Measurements from ENCODE around the gene CDC14A.

CDC14A gene

GRCh38 chr1:100535264-100535663, 183.0 kb downstream of the CDC14A start:
- ChIA-PET CTCF (no interaction called here), POLR2A (no interaction called here)
- DNase-seq (ENCODE audit: extremely low spot score) = no peak
- TF ChIP-seq ZNF384 (IDR thresholded peaks at IDR 0.05) (no peak), SUZ12 (IDR thresholded peaks at IDR 0.05) (no peak), PKNOX1 (IDR thresholded peaks at IDR 0.05) (0 out of 2 replicates have a peak, but pooled peaks have one; percentile 20), ARNT (IDR thresholded peaks at IDR 0.05) (no peak), FOXM1 (IDR thresholded peaks at IDR 0.05; ENCODE audit: borderline replicate concordance) (no peak)

GRCh38 chr1:100536031-100536430, 183.7 kb downstream of the CDC14A start:
- DNase-seq (ENCODE audit: extremely low spot score) = no peak
- POLR2A ChIA-PET = no interaction called here
- CTCF ChIA-PET = no interaction called here
- TF ChIP-seq SP1 (IDR thresholded peaks at IDR 0.05) = no peak
- TF ChIP-seq TARDBP (IDR thresholded peaks at IDR 0.05) = no peak
- no peak for TF ChIP-seq CTBP1 (IDR thresholded peaks at IDR 0.05; ENCODE audit: borderline replicate concordance)
- no peak for TF ChIP-seq NFRKB (IDR thresholded peaks at IDR 0.05)
- no peak for TF ChIP-seq SUZ12 (IDR thresholded peaks at IDR 0.05)
- no peak for TF ChIP-seq FOXA1 (IDR thresholded peaks at IDR 0.05)
- TF ChIP-seq L3MBTL2 (conservative IDR thresholded peaks at IDR 0.05) = no peak
- TF ChIP-seq BHLHE40 (IDR thresholded peaks at IDR 0.05; ENCODE audit: borderline replicate concordance) = no peak
- TF ChIP-seq LEF1 (IDR thresholded peaks at IDR 0.05; ENCODE audit: borderline replicate concordance) = no peak
- TF ChIP-seq FOXM1 (IDR thresholded peaks at IDR 0.05; ENCODE audit: borderline replicate concordance) = no peak
- no peak for TF ChIP-seq FOXK2 (IDR thresholded peaks at IDR 0.05)
- TF ChIP-seq ELF4 (IDR thresholded peaks at IDR 0.05) = no peak
- no peak for TF ChIP-seq PKNOX1 (IDR thresholded peaks at IDR 0.05)
- no peak for TF ChIP-seq ZNF384 (IDR thresholded peaks at IDR 0.05)
- no peak for TF ChIP-seq HDGF (IDR thresholded peaks at IDR 0.05; ENCODE audit: borderline replicate concordance)

GRCh38 chr1:100538913-100539835, 186.9 kb downstream of the CDC14A start:
- TF ChIP-seq FOXK2 (IDR thresholded peaks at IDR 0.05) (no peak), L3MBTL2 (conservative IDR thresholded peaks at IDR 0.05) (peak; percentile 86), ZNF384 (IDR thresholded peaks at IDR 0.05) (no peak)
- POLR2A ChIA-PET = no interaction called here
- CTCF ChIA-PET = interaction anchor here (0.7 to 1.1 kb wide), 3 partner anchors 75 to 859 kb away, joined by 3 read pairs; no protein-coding TSS in a partner anchor
- peak; percentile 56 for DNase-seq (ENCODE audit: extremely low spot score)

- ChIA-PET POLR2A (no interaction called here), CTCF (interaction anchor here (0.7 kb wide), 1 partner anchor 860 kb away, joined by 3 read pairs; no protein-coding TSS in a partner anchor)
- DNase-seq (ENCODE audit: extremely low spot score) = no peak
- TF ChIP-seq L3MBTL2 (conservative IDR thresholded peaks at IDR 0.05) (no peak), LEF1 (IDR thresholded peaks at IDR 0.05; ENCODE audit: borderline replicate concordance) (no peak), TARDBP (IDR thresholded peaks at IDR 0.05) (no peak), HDGF (IDR thresholded peaks at IDR 0.05; ENCODE audit: borderline replicate concordance) (no peak), ELF4 (IDR thresholded peaks at IDR 0.05) (no peak), ZNF384 (IDR thresholded peaks at IDR 0.05) (no peak), NFRKB (IDR thresholded peaks at IDR 0.05) (no peak), CTBP1 (IDR thresholded peaks at IDR 0.05; ENCODE audit: borderline replicate concordance) (no peak), FOXK2 (IDR thresholded peaks at IDR 0.05) (no peak), FOXA1 (IDR thresholded peaks at IDR 0.05) (no peak), SP1 (IDR thresholded peaks at IDR 0.05) (no peak), PKNOX1 (IDR thresholded peaks at IDR 0.05) (no peak), FOXM1 (IDR thresholded peaks at IDR 0.05; ENCODE audit: borderline replicate concordance) (no peak), ARNT (IDR thresholded peaks at IDR 0.05) (no peak), BHLHE40 (IDR thresholded peaks at IDR 0.05; ENCODE audit: borderline replicate concordance) (no peak)
Measured at GRCh38 chr1:100539836-100540536, 187.7 kb downstream of the CDC14A start.

- TF ChIP-seq NFRKB (IDR thresholded peaks at IDR 0.05) (no peak), BHLHE40 (IDR thresholded peaks at IDR 0.05; ENCODE audit: borderline replicate concordance) (no peak), FOXK2 (IDR thresholded peaks at IDR 0.05) (no peak), HDGF (IDR thresholded peaks at IDR 0.05; ENCODE audit: borderline replicate concordance) (no peak), ARNT (IDR thresholded peaks at IDR 0.05) (no peak), ELF4 (IDR thresholded peaks at IDR 0.05) (no peak), FOXM1 (IDR thresholded peaks at IDR 0.05; ENCODE audit: borderline replicate concordance) (no peak), SP1 (IDR thresholded peaks at IDR 0.05) (no peak), PKNOX1 (IDR thresholded peaks at IDR 0.05) (no peak), SUZ12 (IDR thresholded peaks at IDR 0.05) (no peak), LEF1 (IDR thresholded peaks at IDR 0.05; ENCODE audit: borderline replicate concordance) (no peak), L3MBTL2 (conservative IDR thresholded peaks at IDR 0.05) (no peak), TARDBP (IDR thresholded peaks at IDR 0.05) (no peak), CTBP1 (IDR thresholded peaks at IDR 0.05; ENCODE audit: borderline replicate concordance) (no peak), FOXA1 (IDR thresholded peaks at IDR 0.05) (no peak), ZNF384 (IDR thresholded peaks at IDR 0.05) (no peak)
- ChIA-PET POLR2A (interaction anchor here (1.4 kb wide), 1 partner anchor 352 kb away, joined by 3 read pairs; the partner anchor contains the start of gene EXTL2), CTCF (no interaction called here)
- no peak for DNase-seq (ENCODE audit: extremely low spot score)
Measured at GRCh38 chr1:100542285-100542684, 190.0 kb downstream of the CDC14A start.

Measured in HEK293T (cell line).